GM12864 (cell line): ENCODE data around the gene HS3ST3B1.

Source experiments
- DNase-seq: peaks from one replicate; pipeline ENCODE4 v3.0.0-alpha.2; 2011; ENCODE audit warnings: low read depth
- H3K4me3 ChIP-seq: 2 replicates; pipeline ENCODE4 v1.5.1; 2011; ENCODE audit warnings: mild to moderate bottlenecking, low read depth, low read length, control low read depth
- CTCF ChIP-seq: IDR thresholded peaks from 2 replicates; pipeline ENCODE4 v1.5.1; 2011; ENCODE audit warnings: low read depth, mild to moderate bottlenecking, moderate library complexity, low read length, control low read depth, inconsistent platforms; ENCODE audit errors: missing control alignments

Gene HS3ST3B1

GRCh38 chr17:14359163-14360020, 58.5 kb downstream of the HS3ST3B1 start:
- no peak for TF ChIP-seq CTCF
- peak; percentile 81 for DNase-seq

GRCh38 chr17:14360856-14361255, 60.0 kb downstream of the HS3ST3B1 start:
- DNase-seq, result no peak
- TF ChIP-seq CTCF, result no peak
- no peak overlapping the region for H3K4me3 ChIP-seq

More at GRCh38 chr17:14359163-14360020, 58.5 kb downstream of the HS3ST3B1 start:
- H3K4me3 ChIP-seq, result no peak overlapping the region

GRCh38 chr17:14361470-14361869, 60.6 kb downstream of the HS3ST3B1 start:
- TF ChIP-seq CTCF, result no peak
- no peak for DNase-seq

GRCh38 chr17:14361945-14362508, 61.1 kb downstream of the HS3ST3B1 start:
- DNase-seq, result no peak
- H3K4me3 ChIP-seq, result no peak overlapping the region
- TF ChIP-seq CTCF, result no peak

More at GRCh38 chr17:14361470-14361869, 60.6 kb downstream of the HS3ST3B1 start:
- H3K4me3 ChIP-seq, result no peak overlapping the region

- DNase-seq, result no peak
- no peak for TF ChIP-seq CTCF
- H3K4me3 ChIP-seq, result no peak overlapping the region
Measured at GRCh38 chr17:14366199-14366598, 65.3 kb downstream of the HS3ST3B1 start.

- no peak for TF ChIP-seq CTCF
- no peak for DNase-seq
- H3K4me3 ChIP-seq, result no peak overlapping the region
Measured at GRCh38 chr17:14372461-14372860, 71.6 kb downstream of the HS3ST3B1 start.
